Astrocyte (in vitro differentiated cells and primary cell): Measurements from ENCODE around the gene METTL15.
"Not testable (repeated sequence)": the region's sequence is repeated elsewhere in the genome, so short reads cannot be mapped to it uniquely, and the experiment has no call there.

Experiments
- CTCF ChIP-seq: IDR thresholded peaks from 2 replicates; pipeline ENCODE4 v1.5.1; 2011; ENCODE audit warnings: low read depth, mild to moderate bottlenecking, inconsistent platforms, low read length, moderate library complexity; ENCODE audit not compliant: insufficient read depth
- EZH2 ChIP-seq: IDR thresholded peaks from 2 replicates; pipeline ENCODE4 v1.6.1; 2012; ENCODE audit warnings: mild to moderate bottlenecking, low read length, inconsistent platforms; ENCODE audit not compliant: insufficient read depth

- not testable (repeated sequence) for TF ChIP-seq CTCF, EZH2
These were observed 113.9 kb downstream of the METTL15 start for GRCh38 chr11:28222063-28222462.
